Measurements from ENCODE around the gene COL4A1. TPM values are rescaled to one million over a fixed set of nuclear protein-coding genes. Genes with fewer than 3 reads are reported as not detected.

COL4A1 gene
- total and polyA plus RNA-seq, 4 donors = 162 to 377 (median 214) TPM

GRCh38 chr13:110102053-110102452 is 204.9 kb downstream of the COL4A1 start:
- H3K4me3 ChIP-seq (ENCODE audit: low read depth, low read length) = no peak overlapping the region
- no peak overlapping the region for H3K27ac ChIP-seq (ENCODE audit: low read depth, low read length)
- no peak for DNase-seq (ENCODE audit: low read depth in 4 of 6, low spot score in 6 of 6)
- H3K9me3 ChIP-seq (ENCODE audit: control insufficient read depth, insufficient read depth, low read length) = peaks cover 2% of the 10 kb centered on the region
- H3K27me3 ChIP-seq (ENCODE audit: control insufficient read depth, insufficient read depth, low read length) = no peaks in the 10 kb centered on the region
- peaks cover 7% of the 10 kb centered on the region for H3K4me1 ChIP-seq (ENCODE audit: control insufficient read depth, insufficient read depth, low read length)
- WGBS (ENCODE audit: insufficient coverage) = 100% methylated on average over 1 of the region's 4 CpGs
- H3K36me3 ChIP-seq (ENCODE audit: control insufficient read depth, insufficient read depth, low read length) = no peaks in the 10 kb centered on the region

- no peaks in the 10 kb centered on the region for H3K36me3 ChIP-seq (ENCODE audit: control insufficient read depth, insufficient read depth, low read length)
- H3K9me3 ChIP-seq (ENCODE audit: control insufficient read depth, insufficient read depth, low read length) = peaks cover 2% of the 10 kb centered on the region
- DNase-seq (ENCODE audit: low read depth in 4 of 6, low spot score in 6 of 6) = no peak
- WGBS (ENCODE audit: insufficient coverage) = 87% methylated on average over 1 of the region's 1 CpG
- no peaks in the 10 kb centered on the region for H3K27me3 ChIP-seq (ENCODE audit: control insufficient read depth, insufficient read depth, low read length)
- no peak overlapping the region for H3K27ac ChIP-seq (ENCODE audit: low read depth, low read length)
- peaks cover 3% of the 10 kb centered on the region for H3K4me1 ChIP-seq (ENCODE audit: control insufficient read depth, insufficient read depth, low read length)
- no peak overlapping the region for H3K4me3 ChIP-seq (ENCODE audit: low read depth, low read length)
Observed at GRCh38 chr13:110099922-110100321, 207.0 kb downstream of the COL4A1 start.

Small RNA genes within 50 kb of the gene (small RNA-seq; reads per million reads assigned to genes)
- not detected for gene MIR8073 (ENCODE audit: low replicate concordance)

Other genes starting within 250 kb of the COL4A1 start
- 100 to 1,000 TPM; 171 to 334 TPM for gene COL4A2, start 127 bp upstream of the COL4A1 start, total RNA-seq
- 100 to 1,000 TPM; 130 to 169 TPM for gene COL4A2, start 127 bp upstream of the COL4A1 start, polyA plus RNA-seq (ENCODE audit: insufficient read length in 2 of 2)